ENCODE data around the gene SLC32A1.

SLC32A1 gene

GRCh38 chr20:38748861-38749149 is 24.5 kb downstream of the SLC32A1 start:
- ChIA-PET CTCF (interaction anchor here (1.1 to 5.9 kb wide), 7 partner anchors 13 to 114 kb away, joined by 4 to 32 read pairs (median 6); partner anchors contain the start of gene SLC32A1), POLR2A (no interaction called here)
- no peak for TF ChIP-seq CTCF (IDR thresholded peaks at IDR 0.05; ENCODE audit: control extremely low read depth, extremely low read depth, low read depth, missing control alignments)
- DNase-seq (ENCODE audit: extremely low spot score) = no peak

DNA sequence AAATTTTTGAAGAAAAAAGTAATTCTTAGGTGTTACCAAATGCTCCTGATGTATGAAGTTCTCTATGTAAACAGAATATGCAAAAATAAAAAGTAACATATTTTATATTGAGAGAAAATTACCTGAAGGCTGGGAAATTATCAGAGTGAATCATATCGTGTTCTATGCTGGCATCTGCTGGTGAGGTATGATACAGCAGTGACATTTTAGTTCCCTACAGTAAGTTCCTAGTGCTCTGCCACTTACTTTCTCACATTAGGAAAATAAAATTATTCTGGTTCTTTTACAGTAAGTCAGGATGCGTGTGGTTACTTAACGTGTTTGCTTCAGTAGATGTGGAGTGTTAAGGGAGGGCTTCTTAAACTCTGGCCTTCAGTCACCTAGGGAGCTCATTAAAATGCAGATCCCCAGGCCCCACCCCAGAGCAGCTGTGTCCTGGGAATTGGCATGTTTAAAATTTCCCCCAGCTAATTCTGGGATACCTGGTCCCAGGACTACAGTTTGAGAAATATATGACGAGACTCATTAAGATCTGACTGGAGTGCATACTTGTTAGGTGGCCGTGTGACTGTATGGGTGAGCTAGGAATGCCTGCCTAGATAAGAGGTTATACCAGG is 27.2 kb downstream of the SLC32A1 start:
- peak; percentile 49 for DNase-seq (ENCODE audit: extremely low spot score)
- ChIA-PET CTCF (interaction anchor here (0.6 to 5.9 kb wide), 27 partner anchors 8 to 530 kb away, joined by 3 to 39 read pairs (median 5); partner anchors contain the start of gene SLC32A1), POLR2A (no interaction called here)
- peak; percentile 56 for TF ChIP-seq CTCF (IDR thresholded peaks at IDR 0.05; ENCODE audit: control extremely low read depth, extremely low read depth, low read depth, missing control alignments)

DNA sequence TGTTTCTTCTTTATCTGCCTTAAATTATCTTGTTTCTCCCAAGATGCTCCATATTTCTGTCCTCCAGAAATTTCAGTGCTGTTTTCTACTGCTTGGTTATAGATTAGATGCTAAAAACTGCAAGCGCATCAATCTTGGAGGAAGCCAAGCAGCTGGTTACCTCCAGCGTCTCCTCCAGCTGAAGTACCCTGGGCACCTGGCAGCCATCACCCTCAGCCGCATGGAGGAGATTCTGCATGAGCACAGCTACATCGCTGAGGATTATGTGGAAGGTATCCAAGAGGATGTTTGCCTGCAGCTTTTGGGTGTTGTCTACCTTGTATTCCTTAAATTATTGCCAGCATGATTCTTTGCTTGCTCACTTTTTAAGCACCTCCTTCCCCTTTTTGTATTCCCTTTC is 27.7 kb downstream of the SLC32A1 start:
- POLR2A ChIA-PET = no interaction called here
- CTCF ChIA-PET = interaction anchor here (0.6 to 5.9 kb wide), 25 partner anchors 9 to 531 kb away, joined by 3 to 39 read pairs (median 5); partner anchors contain the start of gene SLC32A1
- DNase-seq (ENCODE audit: extremely low spot score) = no peak

DNA sequence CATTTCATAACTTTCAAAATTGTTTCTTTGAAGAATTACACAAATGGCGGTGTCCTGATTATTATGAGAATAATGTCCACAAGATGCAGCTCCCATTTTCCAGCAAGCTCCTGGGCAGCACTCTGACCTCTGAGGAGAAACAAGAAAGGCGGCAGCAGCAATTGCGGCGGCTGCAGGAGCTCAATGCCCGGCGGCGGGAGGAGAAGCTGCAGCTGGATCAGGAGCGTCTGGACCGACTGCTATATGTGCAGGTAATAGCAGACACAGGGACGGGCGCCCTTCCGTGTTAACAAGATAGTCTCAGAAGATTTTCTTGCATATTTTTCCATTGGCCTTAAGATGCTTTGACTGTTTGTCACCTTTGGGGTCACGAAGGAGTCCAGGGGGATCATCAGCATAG is 30.6 kb downstream of the SLC32A1 start:
- POLR2A ChIA-PET = no interaction called here
- DNase-seq (ENCODE audit: extremely low spot score) = no peak
- CTCF ChIA-PET = interaction anchor here (1.2 to 1.8 kb wide), 3 partner anchors 36 to 116 kb away, joined by 3 to 5 read pairs (median 4); no protein-coding TSS in a partner anchor
- no peak for TF ChIP-seq CTCF (IDR thresholded peaks at IDR 0.05; ENCODE audit: control extremely low read depth, extremely low read depth, low read depth, missing control alignments)

More for the DNA sequence above, 27.7 kb downstream of the SLC32A1 start:
- no peak for TF ChIP-seq CTCF (IDR thresholded peaks at IDR 0.05; ENCODE audit: control extremely low read depth, extremely low read depth, low read depth, missing control alignments)

- ChIA-PET CTCF (interaction anchor here (1.2 to 1.8 kb wide), 3 partner anchors 16 to 116 kb away, joined by 3 to 4 read pairs (median 4); no protein-coding TSS in a partner anchor), POLR2A (no interaction called here)
- no peak for TF ChIP-seq CTCF (IDR thresholded peaks at IDR 0.05; ENCODE audit: control extremely low read depth, extremely low read depth, low read depth, missing control alignments)
- DNase-seq (ENCODE audit: extremely low spot score) = no peak
These were observed 31.1 kb downstream of the SLC32A1 start for GRCh38 chr20:38755324-38755910.

DNA sequence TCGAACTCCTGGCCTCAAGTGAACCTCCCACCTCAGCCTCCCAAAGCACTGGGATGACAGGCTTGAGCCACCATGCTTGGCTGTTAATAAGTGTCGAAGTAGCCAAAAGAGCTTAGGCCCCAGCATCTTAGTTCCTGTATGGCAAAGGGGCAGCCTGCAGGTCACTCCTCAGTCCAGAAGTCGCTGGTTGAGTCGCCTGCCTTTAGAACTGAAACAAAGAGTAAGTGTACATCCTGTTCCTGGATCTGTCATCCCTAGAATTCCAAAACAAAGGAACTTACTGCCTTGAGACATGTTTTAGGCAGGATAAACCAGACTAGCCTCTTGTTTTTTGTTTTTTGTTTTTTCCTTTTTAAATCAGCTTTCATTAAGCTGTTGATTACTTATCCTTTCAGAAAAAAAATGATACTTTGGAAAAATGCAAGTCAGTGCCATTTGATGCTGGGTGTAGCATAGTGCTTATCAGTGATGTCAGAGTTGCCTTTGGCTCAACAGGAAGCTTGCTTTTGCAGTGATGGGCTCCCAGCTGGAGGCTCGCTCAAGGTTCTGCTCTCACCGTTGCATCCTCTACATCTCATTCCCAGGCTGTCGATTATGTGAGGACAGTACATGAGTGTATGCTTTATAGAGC is 33.0 kb downstream of the SLC32A1 start:
- no peak for TF ChIP-seq CTCF (IDR thresholded peaks at IDR 0.05; ENCODE audit: control extremely low read depth, extremely low read depth, low read depth, missing control alignments)
- ChIA-PET POLR2A (no interaction called here), CTCF (no interaction called here)
- no peak for DNase-seq (ENCODE audit: extremely low spot score)

Measured in GM10248 (cell line).